ENCODE data around the gene ST6GALNAC2.
A peak's percentile ranks its signal among the peaks of the same experiment; 100 is the strongest.

The ST6GALNAC2 gene

GRCh38 chr17:76586741-76587487, 1.3 kb upstream of the ST6GALNAC2 start (continued):
- TF ChIP-seq ZNF777 (tag by site-specific recombination; IDR thresholded peaks at IDR 0.05; ENCODE audit: borderline replicate concordance) = no peak
- peak; percentile 97 for TF ChIP-seq KLF17 (tag by site-specific recombination; IDR thresholded peaks at IDR 0.05)
- TF ChIP-seq ELK4 (IDR thresholded peaks at IDR 0.05; ENCODE audit: borderline replicate concordance, low read depth, low read length) = no peak
- TF ChIP-seq ZNF596 (tag by site-specific recombination; IDR thresholded peaks at IDR 0.05) = no peak
- TF ChIP-seq ZNF423 (tag by site-specific recombination; IDR thresholded peaks at IDR 0.05) = no peak
- TF ChIP-seq BCL11A (tag by site-specific recombination; IDR thresholded peaks at IDR 0.05; ENCODE audit: low read depth) = peak; percentile 81; the same call in 1 of the 2 replicates
- no peak for TF ChIP-seq ZNF10 (tag by site-specific recombination; IDR thresholded peaks at IDR 0.05)
- peak; percentile 20; the same call in 1 of the 2 replicates for TF ChIP-seq ZBTB6 (tag by site-specific recombination; IDR thresholded peaks at IDR 0.05)
- no peak for TF ChIP-seq SP3 (tag by site-specific recombination; IDR thresholded peaks at IDR 0.05)
- TF ChIP-seq ZFP41 (tag by site-specific recombination; IDR thresholded peaks at IDR 0.05; ENCODE audit: borderline replicate concordance) = no peak
- TF ChIP-seq ZBTB49 (tag by site-specific recombination; IDR thresholded peaks at IDR 0.05; ENCODE audit: low read depth) = no peak
- TF ChIP-seq ZNF23 (tag by site-specific recombination; IDR thresholded peaks at IDR 0.05; ENCODE audit: borderline replicate concordance) = no peak
- no peak for TF ChIP-seq ZNF747 (tag by site-specific recombination; IDR thresholded peaks at IDR 0.05)
- TF ChIP-seq OSR2 (tag by site-specific recombination; IDR thresholded peaks at IDR 0.05) = peak; percentile 100
- TF ChIP-seq ZNF202 (tag by site-specific recombination; IDR thresholded peaks at IDR 0.05; ENCODE audit: borderline replicate concordance) = no peak
- TF ChIP-seq PRDM1 (tag by site-specific recombination; IDR thresholded peaks at IDR 0.05) = no peak
- peak; percentile 72; the same call in 1 of the 2 replicates for TF ChIP-seq KLF7 (tag by site-specific recombination; IDR thresholded peaks at IDR 0.05; ENCODE audit: borderline replicate concordance)
- TF ChIP-seq GLIS2 (tag by site-specific recombination; IDR thresholded peaks at IDR 0.05) = 0 out of 2 replicates have a peak, but pooled peaks have one; percentile 8
- peak; percentile 92 for TF ChIP-seq PRDM10 (tag by site-specific recombination; IDR thresholded peaks at IDR 0.05)
- TF ChIP-seq ZNF561 (tag by site-specific recombination; IDR thresholded peaks at IDR 0.05; ENCODE audit: borderline replicate concordance) = peak; percentile 58; the same call in 1 of the 2 replicates
- TF ChIP-seq ZNF37A (tag by site-specific recombination; IDR thresholded peaks at IDR 0.05) = no peak
- TF ChIP-seq PBX3 (CRISPR knock-in tag; IDR thresholded peaks at IDR 0.05) = no peak
- TF ChIP-seq ZNF621 (tag by site-specific recombination; IDR thresholded peaks at IDR 0.05) = no peak
- 0 out of 2 replicates have a peak, but pooled peaks have one; percentile 53 for TF ChIP-seq ZSCAN23 (tag by site-specific recombination; IDR thresholded peaks at IDR 0.05)
- TF ChIP-seq ZNF169 (tag by site-specific recombination; IDR thresholded peaks at IDR 0.05) = no peak
- no peak for TF ChIP-seq AEBP2 (tag by site-specific recombination; IDR thresholded peaks at IDR 0.05; ENCODE audit: borderline replicate concordance)
- peak; percentile 59; the same call in 1 of the 2 replicates for TF ChIP-seq ZNF391 (tag by site-specific recombination; IDR thresholded peaks at IDR 0.05; ENCODE audit: borderline replicate concordance, low read depth)
